DND-41 (cell line): ENCODE data around the gene HDAC4.

Source experiments
- ATAC-seq: fragments of 200-7000 bp; cut with Tn5 transposase; 3 replicates; pipeline ENCODE4 v1.9.1; 2021; ENCODE audit warnings: low read depth; ENCODE audit not compliant: insufficient read depth
- DNase-seq: peaks from one replicate; pipeline ENCODE4 v3.0.0-alpha.2; 2020
- H2AFZ ChIP-seq: 2 replicates; pipeline ENCODE4 v1.6.0; 2012; ENCODE audit warnings: low read depth, low read length
- H3K27ac ChIP-seq: 2 replicates; pipeline ENCODE4 v1.5.1; 2012; ENCODE audit warnings: low read length, inconsistent platforms
- H3K27me3 ChIP-seq: fragments of 200-600 bp; sonication (generic); 2 replicates; pipeline ENCODE4 v1.6.0; 2012; ENCODE audit warnings: low read length, mild to moderate bottlenecking, inconsistent platforms; ENCODE audit not compliant: insufficient read depth, poor library complexity
- H3K36me3 ChIP-seq: 2 replicates; pipeline ENCODE4 v1.5.1; 2012; ENCODE audit warnings: low read length, inconsistent platforms; ENCODE audit not compliant: insufficient read depth
- H3K4me1 ChIP-seq: 2 replicates; pipeline ENCODE4 v1.5.1; 2012; ENCODE audit warnings: mild to moderate bottlenecking, low read length; ENCODE audit not compliant: insufficient read depth
- H3K4me2 ChIP-seq: 2 replicates; pipeline ENCODE4 v1.6.0; 2012; ENCODE audit warnings: mild to moderate bottlenecking, moderate library complexity, low read length, inconsistent platforms; ENCODE audit not compliant: insufficient read depth
- H3K4me3 ChIP-seq, 2 experiments: fragments of 200-600 bp in 1 of 2; shearing (Covaris generic) in 1 of 2; 2 replicates each; pipeline ENCODE4 v1.5.1; 2012 to 2016; ENCODE audit warnings: inconsistent platforms in 2 of 2, low read length in 2 of 2, mild to moderate bottlenecking in 2 of 2, low read depth in 1 of 2, moderate library complexity in 1 of 2
- H3K79me2 ChIP-seq: 2 replicates; pipeline ENCODE4 v1.6.0; 2012; ENCODE audit warnings: low read length, inconsistent platforms; ENCODE audit not compliant: insufficient read depth
- H3K9ac ChIP-seq: 2 replicates; pipeline ENCODE4 v1.6.0; 2012; ENCODE audit warnings: low read depth, mild to moderate bottlenecking, inconsistent platforms, low read length, moderate library complexity
- H3K9me3 ChIP-seq: 2 replicates; pipeline ENCODE4 v1.5.1; 2012; ENCODE audit warnings: low read length, moderate library complexity, mild to moderate bottlenecking, inconsistent platforms; ENCODE audit not compliant: insufficient read depth, severe bottlenecking
- H4K20me1 ChIP-seq: 2 replicates; pipeline ENCODE4 v1.6.0; 2012; ENCODE audit warnings: low read length; ENCODE audit not compliant: insufficient read depth
- EZH2 ChIP-seq: IDR thresholded peaks from 3 replicates; pipeline ENCODE4 v1.6.1; 2012; ENCODE audit warnings: borderline replicate concordance, low read depth, mild to moderate bottlenecking, moderate library complexity, low read length, inconsistent platforms; ENCODE audit not compliant: severe bottlenecking
- TF ChIP-seq, protein P1 (sequence below): IDR thresholded peaks from 2 replicates; pipeline ENCODE4 v1.5.1; 2012; ENCODE audit warnings: borderline replicate concordance, low read length, moderate library complexity, mild to moderate bottlenecking; ENCODE audit not compliant: poor library complexity, severe bottlenecking; ENCODE audit errors: extremely low read depth

HDAC4 gene

DNA sequence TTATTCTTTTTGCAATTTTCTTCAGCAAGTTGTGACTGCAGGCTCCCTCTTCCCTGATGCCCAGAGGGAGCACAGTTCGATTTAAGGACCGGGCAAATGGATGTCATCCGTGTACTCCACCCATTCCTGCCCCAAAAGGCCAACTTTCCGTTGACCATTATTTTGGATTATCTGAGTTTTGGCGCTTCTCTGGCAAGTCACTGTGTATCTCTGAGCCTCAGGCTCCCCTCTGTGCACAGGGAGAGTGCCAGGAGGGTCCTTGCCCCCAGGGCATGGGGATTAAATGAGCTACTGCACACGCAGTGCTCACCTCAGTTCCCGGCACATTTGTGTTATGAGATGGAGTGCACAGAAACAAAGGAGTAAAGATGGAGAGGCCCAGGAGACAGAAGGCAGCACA, 41.4 kb upstream of the HDAC4 start:
- DNase-seq, result no peak
- peak overlapping the region; percentile 70 for H3K9ac ChIP-seq
- H3K36me3 ChIP-seq, result no peaks in the 10 kb centered on the region
- ATAC-seq, result no peak
- peak overlapping the region; percentile 70 for H3K4me2 ChIP-seq
- peak overlapping the region; percentile 88 for H3K27ac ChIP-seq
- H3K9me3 ChIP-seq, result no peaks in the 10 kb centered on the region
- H4K20me1 ChIP-seq, result no peaks in the 10 kb centered on the region
- peak overlapping the region in 1 of 2 experiments; percentile 55; a peak in 2 of 4 replicates for H3K4me3 ChIP-seq
- H3K4me1 ChIP-seq, result peaks cover 55% of the 10 kb centered on the region
- no peak overlapping the region for H2AFZ ChIP-seq
- H3K27me3 ChIP-seq, result no peaks in the 10 kb centered on the region
- no peak for TF ChIP-seq EZH2
- TF ChIP-seq, protein P1, sequence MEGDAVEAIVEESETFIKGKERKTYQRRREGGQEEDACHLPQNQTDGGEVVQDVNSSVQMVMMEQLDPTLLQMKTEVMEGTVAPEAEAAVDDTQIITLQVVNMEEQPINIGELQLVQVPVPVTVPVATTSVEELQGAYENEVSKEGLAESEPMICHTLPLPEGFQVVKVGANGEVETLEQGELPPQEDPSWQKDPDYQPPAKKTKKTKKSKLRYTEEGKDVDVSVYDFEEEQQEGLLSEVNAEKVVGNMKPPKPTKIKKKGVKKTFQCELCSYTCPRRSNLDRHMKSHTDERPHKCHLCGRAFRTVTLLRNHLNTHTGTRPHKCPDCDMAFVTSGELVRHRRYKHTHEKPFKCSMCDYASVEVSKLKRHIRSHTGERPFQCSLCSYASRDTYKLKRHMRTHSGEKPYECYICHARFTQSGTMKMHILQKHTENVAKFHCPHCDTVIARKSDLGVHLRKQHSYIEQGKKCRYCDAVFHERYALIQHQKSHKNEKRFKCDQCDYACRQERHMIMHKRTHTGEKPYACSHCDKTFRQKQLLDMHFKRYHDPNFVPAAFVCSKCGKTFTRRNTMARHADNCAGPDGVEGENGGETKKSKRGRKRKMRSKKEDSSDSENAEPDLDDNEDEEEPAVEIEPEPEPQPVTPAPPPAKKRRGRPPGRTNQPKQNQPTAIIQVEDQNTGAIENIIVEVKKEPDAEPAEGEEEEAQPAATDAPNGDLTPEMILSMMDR, result no peak
- peaks cover 6% of the 10 kb centered on the region; the same call in 1 of the 2 replicates for H3K79me2 ChIP-seq

DNA sequence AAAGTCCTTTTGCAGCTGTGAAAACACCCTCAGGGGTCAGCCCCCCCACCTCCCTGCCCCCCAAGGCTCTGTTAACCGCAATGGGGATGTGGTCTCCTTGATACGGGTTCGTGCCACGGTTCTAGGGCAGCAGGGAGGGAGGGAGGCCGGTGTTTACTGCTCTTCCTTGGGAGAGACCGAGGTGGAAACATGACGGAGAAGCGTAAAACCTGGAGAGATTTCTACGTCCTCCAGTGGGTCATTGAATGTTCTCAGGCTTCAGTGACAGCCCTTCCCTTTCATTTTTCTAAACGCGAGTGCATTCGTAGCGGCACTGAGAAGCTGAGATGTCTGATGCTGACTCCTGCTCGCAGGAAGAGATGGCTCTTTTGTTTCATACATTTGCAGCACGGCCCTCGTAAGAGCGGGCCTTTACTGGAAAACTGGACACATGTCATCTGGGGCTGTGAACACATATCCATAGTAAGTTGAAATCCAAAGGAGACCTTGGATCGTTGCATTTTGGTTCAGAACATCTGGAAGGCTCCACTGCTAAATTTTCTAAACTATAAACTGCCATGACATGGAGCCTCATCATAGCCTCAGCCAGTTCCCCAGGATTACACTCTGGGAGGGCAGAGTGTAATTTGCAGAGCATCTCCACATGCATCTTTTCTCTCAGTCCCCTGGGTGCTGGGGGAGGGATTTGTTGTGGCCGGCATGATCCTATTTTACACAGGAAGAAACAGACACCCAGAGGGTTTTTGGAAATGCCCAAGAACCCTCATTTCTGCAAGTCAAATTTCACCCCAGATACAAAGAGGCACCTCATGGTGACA, 40.6 kb upstream of the HDAC4 start:
- Histone ChIP-seq H3K4me2 (peak overlapping the region; percentile 70), H3K9ac (peak overlapping the region; percentile 70), H3K4me3 (peak overlapping the region in 1 of 2 experiments; percentile 55; a peak in 2 of 4 replicates)

DNA sequence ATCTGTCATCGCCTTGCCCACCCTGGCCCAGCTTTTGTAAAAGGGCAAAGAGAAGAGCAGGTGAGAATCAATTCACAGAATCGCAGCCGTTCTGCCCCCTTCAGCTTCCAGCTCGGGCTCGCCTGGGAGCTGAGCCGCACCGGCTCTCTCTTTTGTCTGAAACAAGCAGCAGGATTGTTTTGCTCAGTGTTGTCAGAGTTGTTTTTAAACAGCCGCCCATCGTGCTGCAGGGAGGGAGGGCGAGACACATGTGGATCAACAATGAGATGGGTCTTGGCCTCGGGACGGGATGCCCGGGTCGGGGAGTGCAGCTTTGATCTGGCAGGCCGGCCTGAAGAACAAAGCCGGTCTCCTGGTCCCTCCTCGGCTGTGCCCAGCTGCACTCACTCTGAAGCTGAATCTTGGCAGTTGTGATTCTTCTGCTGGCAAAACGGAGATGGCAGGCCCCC, 39.7 kb upstream of the HDAC4 start:
- H3K79me2 ChIP-seq, result peaks cover 6% of the 10 kb centered on the region; the same call in 1 of the 2 replicates
- no peaks in the 10 kb centered on the region for H3K36me3 ChIP-seq
- H3K9me3 ChIP-seq, result no peaks in the 10 kb centered on the region
- no peaks in the 10 kb centered on the region for H3K27me3 ChIP-seq
- peak overlapping the region; percentile 48 for H2AFZ ChIP-seq
- peak overlapping the region; percentile 70 for H3K4me2 ChIP-seq
- H3K4me1 ChIP-seq, result peaks cover 64% of the 10 kb centered on the region
- H4K20me1 ChIP-seq, result no peaks in the 10 kb centered on the region
- H3K27ac ChIP-seq, result peak overlapping the region; percentile 88
- ATAC-seq, result peak; percentile 66
- H3K9ac ChIP-seq, result peak overlapping the region; percentile 70
- H3K4me3 ChIP-seq, result peak overlapping the region; percentile 4 to 55; a peak in 3 of 4 replicates
- peak; percentile 77 for DNase-seq
- TF ChIP-seq EZH2, result no peak
- TF ChIP-seq, protein P1, result peak; percentile 46

More for the DNA sequence above, 40.6 kb upstream of the HDAC4 start:
- Histone ChIP-seq H4K20me1 (no peaks in the 10 kb centered on the region), H2AFZ (peak overlapping the region; percentile 66), H3K79me2 (peaks cover 6% of the 10 kb centered on the region; the same call in 1 of the 2 replicates), H3K36me3 (no peaks in the 10 kb centered on the region), H3K4me1 (peaks cover 61% of the 10 kb centered on the region), H3K27ac (peak overlapping the region; percentile 88), H3K27me3 (no peaks in the 10 kb centered on the region), H3K9me3 (no peaks in the 10 kb centered on the region)
- ATAC-seq (peak; percentile 84), DNase-seq (peak; percentile 93)
- TF ChIP-seq EZH2, result no peak
- TF ChIP-seq, protein P1, result no peak
